Measurements from ENCODE around the gene NAT9.

DNA sequence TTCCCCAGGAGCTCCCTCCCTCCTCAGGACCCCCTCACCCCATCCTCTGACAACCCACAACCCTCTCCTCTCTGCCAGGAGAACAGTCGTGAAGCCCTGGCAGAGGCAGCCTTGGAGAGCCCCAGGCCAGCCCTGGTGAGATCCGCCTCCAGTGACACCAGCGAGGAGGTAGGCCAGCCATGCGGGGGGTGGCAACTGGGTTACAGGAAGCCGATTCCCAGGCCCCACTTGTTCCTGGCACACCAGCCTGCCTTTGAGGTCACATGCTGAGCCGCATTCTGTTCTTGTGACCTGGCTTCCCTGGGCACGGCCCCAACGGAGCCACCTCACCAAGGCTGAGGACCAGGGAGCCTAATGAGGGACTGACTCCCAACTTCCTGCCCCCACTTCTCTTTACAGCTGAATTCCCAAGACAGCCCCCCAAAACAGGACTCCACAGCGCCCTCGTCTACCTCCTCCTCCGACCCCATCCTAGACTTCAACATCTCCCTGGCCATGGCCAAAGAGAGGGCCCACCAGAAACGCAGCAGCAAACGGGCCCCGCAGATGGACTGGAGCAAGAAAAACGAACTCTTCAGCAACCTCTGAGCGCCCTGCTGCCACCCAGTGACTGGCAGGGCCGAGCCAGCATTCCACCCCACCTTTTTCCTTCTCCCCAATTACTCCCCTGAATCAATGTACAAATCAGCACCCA, 7.9 kb downstream of the NAT9 start:
- TF ChIP-seq, protein P1, sequence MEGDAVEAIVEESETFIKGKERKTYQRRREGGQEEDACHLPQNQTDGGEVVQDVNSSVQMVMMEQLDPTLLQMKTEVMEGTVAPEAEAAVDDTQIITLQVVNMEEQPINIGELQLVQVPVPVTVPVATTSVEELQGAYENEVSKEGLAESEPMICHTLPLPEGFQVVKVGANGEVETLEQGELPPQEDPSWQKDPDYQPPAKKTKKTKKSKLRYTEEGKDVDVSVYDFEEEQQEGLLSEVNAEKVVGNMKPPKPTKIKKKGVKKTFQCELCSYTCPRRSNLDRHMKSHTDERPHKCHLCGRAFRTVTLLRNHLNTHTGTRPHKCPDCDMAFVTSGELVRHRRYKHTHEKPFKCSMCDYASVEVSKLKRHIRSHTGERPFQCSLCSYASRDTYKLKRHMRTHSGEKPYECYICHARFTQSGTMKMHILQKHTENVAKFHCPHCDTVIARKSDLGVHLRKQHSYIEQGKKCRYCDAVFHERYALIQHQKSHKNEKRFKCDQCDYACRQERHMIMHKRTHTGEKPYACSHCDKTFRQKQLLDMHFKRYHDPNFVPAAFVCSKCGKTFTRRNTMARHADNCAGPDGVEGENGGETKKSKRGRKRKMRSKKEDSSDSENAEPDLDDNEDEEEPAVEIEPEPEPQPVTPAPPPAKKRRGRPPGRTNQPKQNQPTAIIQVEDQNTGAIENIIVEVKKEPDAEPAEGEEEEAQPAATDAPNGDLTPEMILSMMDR (IDR thresholded peaks at IDR 0.05) = no peak; the same call in 2 of the 3 replicates
- no peak for TF ChIP-seq HOXB13 (CRISPR knock-in tag; IDR thresholded peaks at IDR 0.05; ENCODE audit: low read depth)
- TF ChIP-seq POLR2A (IDR thresholded peaks at IDR 0.05; ENCODE audit: low read length) = no peak
- TF ChIP-seq, protein P2, sequence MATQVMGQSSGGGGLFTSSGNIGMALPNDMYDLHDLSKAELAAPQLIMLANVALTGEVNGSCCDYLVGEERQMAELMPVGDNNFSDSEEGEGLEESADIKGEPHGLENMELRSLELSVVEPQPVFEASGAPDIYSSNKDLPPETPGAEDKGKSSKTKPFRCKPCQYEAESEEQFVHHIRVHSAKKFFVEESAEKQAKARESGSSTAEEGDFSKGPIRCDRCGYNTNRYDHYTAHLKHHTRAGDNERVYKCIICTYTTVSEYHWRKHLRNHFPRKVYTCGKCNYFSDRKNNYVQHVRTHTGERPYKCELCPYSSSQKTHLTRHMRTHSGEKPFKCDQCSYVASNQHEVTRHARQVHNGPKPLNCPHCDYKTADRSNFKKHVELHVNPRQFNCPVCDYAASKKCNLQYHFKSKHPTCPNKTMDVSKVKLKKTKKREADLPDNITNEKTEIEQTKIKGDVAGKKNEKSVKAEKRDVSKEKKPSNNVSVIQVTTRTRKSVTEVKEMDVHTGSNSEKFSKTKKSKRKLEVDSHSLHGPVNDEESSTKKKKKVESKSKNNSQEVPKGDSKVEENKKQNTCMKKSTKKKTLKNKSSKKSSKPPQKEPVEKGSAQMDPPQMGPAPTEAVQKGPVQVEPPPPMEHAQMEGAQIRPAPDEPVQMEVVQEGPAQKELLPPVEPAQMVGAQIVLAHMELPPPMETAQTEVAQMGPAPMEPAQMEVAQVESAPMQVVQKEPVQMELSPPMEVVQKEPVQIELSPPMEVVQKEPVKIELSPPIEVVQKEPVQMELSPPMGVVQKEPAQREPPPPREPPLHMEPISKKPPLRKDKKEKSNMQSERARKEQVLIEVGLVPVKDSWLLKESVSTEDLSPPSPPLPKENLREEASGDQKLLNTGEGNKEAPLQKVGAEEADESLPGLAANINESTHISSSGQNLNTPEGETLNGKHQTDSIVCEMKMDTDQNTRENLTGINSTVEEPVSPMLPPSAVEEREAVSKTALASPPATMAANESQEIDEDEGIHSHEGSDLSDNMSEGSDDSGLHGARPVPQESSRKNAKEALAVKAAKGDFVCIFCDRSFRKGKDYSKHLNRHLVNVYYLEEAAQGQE (IDR thresholded peaks at IDR 0.05) = no peak
- TF ChIP-seq, protein P3, sequence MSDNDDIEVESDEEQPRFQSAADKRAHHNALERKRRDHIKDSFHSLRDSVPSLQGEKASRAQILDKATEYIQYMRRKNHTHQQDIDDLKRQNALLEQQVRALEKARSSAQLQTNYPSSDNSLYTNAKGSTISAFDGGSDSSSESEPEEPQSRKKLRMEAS (IDR thresholded peaks at IDR 0.05) = no peak

Data from A549 (cell line).